SJSA1 (cell line): ENCODE data around the gene UPF1. TPM values are rescaled to one million over a fixed set of nuclear protein-coding genes. Genes with fewer than 3 reads are reported as not detected.

ENCODE experiments used
- DNase-seq, 2 experiments: peaks; one replicate each; pipeline ENCODE4 v3.0.0-alpha.2; 2015 to 2020; ENCODE audit warnings: low spot score in 2 of 2, low read depth in 1 of 2
- H3K27ac ChIP-seq: fragments of 250-450 bp; sonication (Bioruptor Pico); 2 replicates; pipeline ENCODE4 v1.5.1; 2020; ENCODE audit warnings: mild to moderate bottlenecking, moderate library complexity
- H3K27me3 ChIP-seq: fragments of 250-450 bp; sonication (Bioruptor Pico); replicated peaks from 2 replicates; pipeline ENCODE4 v1.5.1; 2020; ENCODE audit warnings: mild to moderate bottlenecking, moderate library complexity
- H3K36me3 ChIP-seq: fragments of 250-450 bp; sonication (Bioruptor Pico); 2 replicates; pipeline ENCODE4 v1.5.1; 2020; ENCODE audit warnings: mild to moderate bottlenecking
- H3K4me1 ChIP-seq: fragments of 250-450 bp; sonication (Bioruptor Pico); replicated peaks from 2 replicates; pipeline ENCODE4 v1.6.1; 2021; ENCODE audit warnings: mild to moderate bottlenecking
- H3K4me3 ChIP-seq: fragments of 250-450 bp; sonication (Bioruptor Pico); 2 replicates; pipeline ENCODE4 v1.5.1; 2020; ENCODE audit warnings: mild to moderate bottlenecking
- H3K9me3 ChIP-seq: fragments of 250-450 bp; sonication (Bioruptor Pico); replicated peaks from 2 replicates; pipeline ENCODE4 v1.5.1; 2020; ENCODE audit warnings: mild to moderate bottlenecking
- total RNA-seq: library from RNA; depleted of rRNA; stranded (reverse); fragments of >200 nt; shearing (Covaris generic); gene quantifications from 2 replicates; pipeline ENCODE4 v1.2.3, GENCODE V29; 2014

The UPF1 gene
- total RNA-seq, 1 experiment from 2014 or later = 68.1 TPM

DNA sequence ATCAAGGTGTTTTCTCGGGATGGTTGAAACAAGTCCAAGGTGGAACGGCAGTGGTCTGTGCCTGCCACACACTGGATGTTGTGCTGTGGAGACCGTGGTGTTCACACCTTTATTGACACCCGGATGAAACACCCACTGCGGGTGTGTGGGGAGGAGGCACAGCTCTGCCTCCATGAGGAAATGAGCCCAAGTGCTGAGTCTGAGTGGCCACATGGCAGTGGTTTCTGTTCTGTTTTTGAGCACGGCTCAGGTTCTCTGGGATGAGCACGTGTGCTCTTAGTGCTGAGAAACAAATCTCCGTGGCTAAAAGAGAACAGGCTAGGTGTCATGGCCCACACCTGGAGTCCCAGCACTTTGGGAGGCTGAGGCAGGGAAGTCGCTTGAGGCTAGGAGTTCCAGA lies 29.5 kb downstream of the UPF1 start:
- Histone ChIP-seq H3K27ac (no peak overlapping the region), H3K9me3 (no peaks in the 10 kb centered on the region), H3K36me3 (peaks cover 100% of the 10 kb centered on the region), H3K27me3 (no peaks in the 10 kb centered on the region), H3K4me1 (no peaks in the 10 kb centered on the region), H3K4me3 (no peak overlapping the region)
- no peak for DNase-seq

DNA sequence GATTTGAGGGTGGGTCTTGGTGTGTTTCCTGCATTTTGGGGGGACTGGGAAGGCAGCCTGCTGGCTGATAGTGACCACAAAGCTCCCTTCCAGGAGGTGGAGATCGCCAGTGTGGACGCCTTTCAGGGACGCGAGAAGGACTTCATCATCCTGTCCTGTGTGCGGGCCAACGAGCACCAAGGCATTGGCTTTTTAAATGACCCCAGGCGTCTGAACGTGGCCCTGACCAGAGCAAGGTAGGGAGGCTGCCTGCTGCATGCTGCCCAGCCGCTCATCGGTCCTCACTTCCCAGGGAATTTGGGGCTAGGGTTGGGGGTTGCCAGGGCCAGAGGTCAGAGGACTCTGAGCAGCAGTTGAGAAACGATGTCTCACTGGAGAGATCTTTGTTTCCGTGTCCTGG lies 30.2 kb downstream of the UPF1 start:
- DNase-seq = no peak
- Histone ChIP-seq H3K4me1 (no peaks in the 10 kb centered on the region), H3K4me3 (no peak overlapping the region), H3K27ac (no peak overlapping the region), H3K36me3 (peaks cover 99% of the 10 kb centered on the region), H3K9me3 (no peaks in the 10 kb centered on the region), H3K27me3 (no peaks in the 10 kb centered on the region)

DNA sequence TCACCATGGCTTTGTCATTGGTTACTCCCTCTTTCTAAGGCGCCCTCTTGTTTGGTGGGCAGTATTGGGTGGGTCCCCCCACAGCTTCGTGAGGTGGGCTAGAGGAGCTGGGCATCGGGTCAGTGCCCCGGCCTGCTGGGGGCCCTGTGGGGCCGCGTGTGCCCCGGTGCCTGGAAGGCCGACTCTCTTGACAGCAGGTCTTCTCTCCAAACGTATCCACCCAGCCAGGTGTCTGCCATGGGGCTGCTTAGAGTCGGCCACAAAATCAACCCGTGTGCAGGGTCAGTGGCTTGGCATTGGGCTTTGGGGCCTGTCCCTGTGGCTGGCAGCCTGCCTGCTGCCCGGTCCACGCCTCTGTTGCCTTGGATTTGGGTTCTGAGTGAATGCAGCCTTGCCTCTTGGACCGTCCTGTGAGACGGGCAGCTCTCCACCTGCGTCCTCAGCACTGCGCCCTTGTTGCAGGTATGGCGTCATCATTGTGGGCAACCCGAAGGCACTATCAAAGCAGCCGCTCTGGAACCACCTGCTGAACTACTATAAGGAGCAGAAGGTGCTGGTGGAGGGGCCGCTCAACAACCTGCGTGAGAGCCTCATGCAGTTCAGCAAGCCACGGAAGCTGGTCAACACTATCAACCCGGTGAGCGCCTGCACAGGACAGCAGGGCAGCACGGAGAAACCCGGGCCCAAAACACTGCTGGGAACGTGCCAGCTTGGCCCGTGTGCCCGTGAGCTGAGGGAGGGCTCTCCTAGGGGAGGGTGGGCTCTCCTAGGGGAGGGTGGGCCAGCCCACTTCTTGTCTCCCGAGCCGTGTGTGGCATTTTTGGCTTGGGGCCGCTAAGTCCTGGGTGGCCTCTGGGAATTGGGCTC lies 31.4 kb downstream of the UPF1 start:
- no peak for DNase-seq
- Histone ChIP-seq H3K36me3 (peaks cover 99% of the 10 kb centered on the region), H3K4me1 (no peaks in the 10 kb centered on the region)

DNA sequence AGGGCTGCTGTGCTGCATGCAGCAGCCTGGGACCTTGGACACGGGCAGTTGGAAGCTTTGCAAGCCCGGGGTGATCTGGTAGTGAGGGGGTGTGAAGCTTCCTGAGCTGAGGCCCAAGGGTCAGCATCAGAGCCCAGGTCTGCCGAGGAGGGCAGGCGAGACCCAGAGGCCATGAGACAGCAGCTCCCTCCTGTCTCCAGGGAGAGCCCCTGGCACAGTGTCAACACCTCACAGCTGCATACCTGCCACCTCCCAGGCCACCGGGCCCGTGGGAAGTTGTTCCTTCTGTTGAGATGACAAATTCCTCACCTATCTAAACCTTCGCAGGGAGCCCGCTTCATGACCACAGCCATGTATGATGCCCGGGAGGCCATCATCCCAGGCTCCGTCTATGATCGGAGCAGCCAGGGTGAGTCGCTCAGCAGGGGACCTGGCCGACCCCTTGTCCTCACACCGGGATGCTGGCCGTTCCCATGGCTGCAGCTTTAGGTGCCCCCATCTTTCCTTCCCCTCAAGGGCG lies 32.1 kb downstream of the UPF1 start:
- no peak for DNase-seq
- no peak overlapping the region for H3K4me3 ChIP-seq
- H3K9me3 ChIP-seq = no peaks in the 10 kb centered on the region
- H3K4me1 ChIP-seq = no peaks in the 10 kb centered on the region
- no peak overlapping the region for H3K27ac ChIP-seq
- peaks cover 94% of the 10 kb centered on the region for H3K36me3 ChIP-seq
- no peaks in the 10 kb centered on the region for H3K27me3 ChIP-seq

More for the DNA sequence above, 31.4 kb downstream of the UPF1 start:
- Histone ChIP-seq H3K4me3 (no peak overlapping the region), H3K27me3 (no peaks in the 10 kb centered on the region), H3K27ac (no peak overlapping the region), H3K9me3 (no peaks in the 10 kb centered on the region)

DNA sequence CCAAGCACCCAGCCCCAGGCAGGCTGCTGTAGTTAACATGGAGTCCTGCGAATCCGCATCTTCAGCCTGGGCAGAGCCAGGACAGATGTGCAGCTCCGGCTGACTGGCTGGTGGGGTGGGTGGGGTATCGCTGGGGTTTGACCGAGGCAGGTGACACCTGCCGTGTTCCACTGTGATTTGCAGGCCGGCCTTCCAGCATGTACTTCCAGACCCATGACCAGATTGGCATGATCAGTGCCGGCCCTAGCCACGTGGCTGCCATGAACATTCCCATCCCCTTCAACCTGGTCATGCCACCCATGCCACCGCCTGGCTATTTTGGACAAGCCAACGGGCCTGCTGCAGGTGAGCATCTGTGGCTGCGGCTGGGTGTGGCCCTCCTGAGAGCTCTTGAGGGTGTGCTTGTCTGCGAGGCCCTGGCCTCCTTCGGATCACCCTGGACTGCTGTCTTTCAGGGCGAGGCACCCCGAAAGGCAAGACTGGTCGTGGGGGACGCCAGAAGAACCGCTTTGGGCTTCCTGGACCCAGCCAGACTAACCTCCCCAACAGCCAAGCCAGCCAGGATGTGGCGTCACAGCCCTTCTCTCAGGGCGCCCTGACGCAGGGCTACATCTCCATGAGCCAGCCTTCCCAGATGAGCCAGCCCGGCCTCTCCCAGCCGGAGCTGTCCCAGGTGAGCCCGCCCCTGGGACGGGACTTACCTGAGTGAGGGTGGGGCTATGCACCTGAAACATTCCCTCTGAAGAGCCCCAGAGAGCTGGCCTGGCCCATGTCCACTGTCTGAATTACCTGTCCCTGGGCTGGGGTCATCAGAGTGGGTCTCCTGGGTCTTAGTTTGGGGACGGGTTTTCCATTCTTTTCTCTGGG lies 33.6 kb downstream of the UPF1 start:
- no peak for DNase-seq
- H3K4me1 ChIP-seq = no peaks in the 10 kb centered on the region
- H3K4me3 ChIP-seq = no peak overlapping the region
- no peaks in the 10 kb centered on the region for H3K9me3 ChIP-seq
- no peaks in the 10 kb centered on the region for H3K27me3 ChIP-seq
- no peak overlapping the region for H3K27ac ChIP-seq
- H3K36me3 ChIP-seq = peaks cover 80% of the 10 kb centered on the region

DNA sequence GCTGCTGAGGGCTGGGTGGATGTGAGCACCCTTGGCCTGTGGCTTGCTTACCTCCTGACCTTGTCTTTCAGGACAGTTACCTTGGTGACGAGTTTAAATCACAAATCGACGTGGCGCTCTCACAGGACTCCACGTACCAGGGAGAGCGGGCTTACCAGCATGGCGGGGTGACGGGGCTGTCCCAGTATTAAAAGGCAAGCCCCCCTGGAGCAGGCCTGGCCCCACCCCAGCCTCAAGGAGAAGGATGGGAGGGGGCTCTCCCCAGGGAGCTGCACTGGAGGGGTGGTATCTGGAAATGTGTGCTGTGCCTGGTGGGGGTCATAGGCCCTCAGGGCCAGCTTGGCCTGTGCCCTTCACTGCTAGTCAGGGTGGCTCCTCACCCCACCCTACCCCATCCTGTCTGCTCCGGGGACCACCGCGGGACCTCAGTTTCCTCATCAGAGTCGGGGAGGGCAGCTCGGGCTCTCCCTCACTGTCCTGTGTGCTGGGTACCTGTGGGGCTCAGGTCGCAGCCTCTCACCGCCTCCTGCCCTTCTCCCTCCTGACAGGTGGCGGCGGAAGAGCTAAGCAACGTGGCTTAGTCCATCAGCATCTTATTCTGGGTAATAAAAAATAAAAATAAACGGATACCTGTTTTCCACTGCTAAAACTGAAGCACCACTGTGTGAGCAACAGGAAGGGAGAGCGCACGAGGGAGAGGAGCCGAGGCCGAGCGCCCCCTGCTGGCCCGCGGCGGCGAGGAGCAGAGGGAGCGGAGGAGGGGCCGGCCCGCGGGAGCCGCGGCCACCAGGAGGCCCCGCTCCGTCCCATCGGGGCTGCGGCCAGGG lies 34.4 kb downstream of the UPF1 start:
- H3K4me3 ChIP-seq = no peak overlapping the region
- H3K9me3 ChIP-seq = no peaks in the 10 kb centered on the region
- H3K36me3 ChIP-seq = peaks cover 71% of the 10 kb centered on the region
- no peaks in the 10 kb centered on the region for H3K4me1 ChIP-seq
- H3K27ac ChIP-seq = no peak overlapping the region
- DNase-seq = peak; percentile 64 to 71
- H3K27me3 ChIP-seq = no peaks in the 10 kb centered on the region

DNA sequence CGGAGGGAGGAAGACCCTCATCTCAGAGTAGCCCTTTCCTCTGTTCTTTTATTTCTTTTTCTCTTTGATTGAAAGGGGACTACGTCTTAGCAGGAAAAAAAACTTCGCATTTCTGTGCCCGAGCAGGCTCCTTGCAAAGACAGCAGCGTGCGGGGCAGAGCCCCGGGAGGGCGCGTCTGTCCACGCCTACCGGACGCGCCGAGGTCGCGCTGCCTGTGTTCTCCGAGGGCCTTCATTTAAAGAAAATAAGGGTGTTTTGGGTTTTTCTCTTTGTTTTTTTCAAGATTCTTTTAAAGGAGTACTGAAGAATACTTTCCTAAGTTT lies 35.0 kb downstream of the UPF1 start:
- H3K36me3 ChIP-seq = peaks cover 66% of the 10 kb centered on the region
- no peak for DNase-seq

DNA sequence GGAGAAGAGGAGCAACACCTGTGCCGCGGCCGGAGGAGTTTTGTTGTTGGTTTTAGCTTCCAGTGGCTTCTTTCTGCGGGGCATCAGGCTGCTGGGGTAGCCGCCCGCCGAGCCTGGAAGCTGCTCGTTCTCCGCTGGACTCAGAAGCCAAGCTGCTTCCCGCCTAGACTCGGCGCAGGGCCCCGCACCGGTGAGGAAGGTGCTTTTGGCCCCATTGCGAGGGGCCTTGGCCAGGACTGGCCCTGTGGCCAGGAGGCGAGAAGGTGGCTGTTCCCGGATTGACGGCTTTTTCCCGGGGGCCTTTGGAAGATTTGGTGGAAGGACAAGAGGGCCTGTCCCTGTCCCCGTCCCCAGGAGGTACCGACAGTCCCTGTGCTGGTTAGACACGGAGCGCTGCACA lies 35.4 kb downstream of the UPF1 start:
- peaks cover 61% of the 10 kb centered on the region for H3K36me3 ChIP-seq
- H3K27ac ChIP-seq = no peak overlapping the region
- no peak overlapping the region for H3K4me3 ChIP-seq
- no peaks in the 10 kb centered on the region for H3K27me3 ChIP-seq
- no peak for DNase-seq
- no peaks in the 10 kb centered on the region for H3K4me1 ChIP-seq
- no peaks in the 10 kb centered on the region for H3K9me3 ChIP-seq

More for the DNA sequence above, 35.0 kb downstream of the UPF1 start:
- Histone ChIP-seq H3K4me3 (no peak overlapping the region), H3K27ac (no peak overlapping the region), H3K27me3 (no peaks in the 10 kb centered on the region), H3K4me1 (no peaks in the 10 kb centered on the region), H3K9me3 (no peaks in the 10 kb centered on the region)

DNA sequence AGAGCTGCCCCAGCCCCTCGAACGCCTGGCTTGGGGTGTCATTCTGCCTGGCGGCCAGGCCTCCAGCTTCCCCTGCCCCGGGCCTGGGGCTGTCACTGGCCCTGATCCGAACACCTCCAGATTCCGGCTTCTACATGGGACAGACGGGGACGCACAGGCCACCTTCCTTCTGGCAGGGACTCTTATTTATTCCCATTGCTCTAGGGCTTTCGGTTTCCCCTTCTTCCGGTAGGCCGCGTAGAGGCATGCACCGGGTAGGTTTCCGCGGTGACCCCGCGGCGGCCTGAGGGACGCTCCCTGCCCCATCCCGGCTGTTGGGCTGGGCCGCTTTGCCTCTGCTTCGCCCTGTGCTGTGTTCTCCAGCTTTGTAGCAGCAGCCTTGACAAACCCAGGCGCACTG lies 36.0 kb downstream of the UPF1 start:
- Histone ChIP-seq H3K36me3 (peaks cover 56% of the 10 kb centered on the region), H3K27ac (no peak overlapping the region), H3K4me1 (no peaks in the 10 kb centered on the region), H3K27me3 (no peaks in the 10 kb centered on the region), H3K4me3 (no peak overlapping the region), H3K9me3 (no peaks in the 10 kb centered on the region)
- DNase-seq = no peak

DNA sequence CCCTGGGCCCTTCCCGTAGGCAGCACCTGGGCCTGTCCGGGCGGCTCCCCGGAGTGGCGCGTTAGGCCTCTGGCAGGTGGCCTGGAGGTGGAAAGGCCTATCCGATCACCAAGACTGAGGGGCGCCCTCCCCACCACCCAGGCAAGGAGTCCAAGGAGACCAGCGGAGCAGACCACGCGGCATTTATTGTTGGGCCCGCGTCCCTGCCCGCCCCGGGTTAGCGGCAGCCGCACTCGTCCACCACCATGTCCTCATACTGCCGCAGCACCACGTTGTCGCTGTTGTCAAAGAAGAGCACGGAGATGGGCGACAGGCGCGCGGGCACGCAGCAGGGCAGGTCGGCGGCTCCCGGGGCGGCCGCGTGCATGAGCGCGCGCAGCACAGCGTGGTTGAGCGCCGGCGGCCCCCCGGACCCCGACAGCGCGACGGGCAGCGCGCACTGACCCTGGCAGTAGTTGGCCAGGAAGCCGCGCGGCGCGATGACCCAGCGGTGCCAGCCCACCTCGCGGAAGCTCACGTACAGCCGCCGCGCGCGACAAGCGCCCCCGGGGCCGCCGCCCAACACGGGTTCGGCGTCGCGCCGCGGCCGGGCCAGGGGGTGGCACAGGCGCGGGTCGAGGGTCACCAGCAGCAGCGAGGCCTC lies 36.7 kb downstream of the UPF1 start:
- no peak for DNase-seq
- H3K9me3 ChIP-seq = no peaks in the 10 kb centered on the region
- no peak overlapping the region for H3K27ac ChIP-seq
- no peaks in the 10 kb centered on the region for H3K27me3 ChIP-seq
- H3K4me1 ChIP-seq = no peaks in the 10 kb centered on the region
- peaks cover 48% of the 10 kb centered on the region for H3K36me3 ChIP-seq
- H3K4me3 ChIP-seq = no peak overlapping the region

DNA sequence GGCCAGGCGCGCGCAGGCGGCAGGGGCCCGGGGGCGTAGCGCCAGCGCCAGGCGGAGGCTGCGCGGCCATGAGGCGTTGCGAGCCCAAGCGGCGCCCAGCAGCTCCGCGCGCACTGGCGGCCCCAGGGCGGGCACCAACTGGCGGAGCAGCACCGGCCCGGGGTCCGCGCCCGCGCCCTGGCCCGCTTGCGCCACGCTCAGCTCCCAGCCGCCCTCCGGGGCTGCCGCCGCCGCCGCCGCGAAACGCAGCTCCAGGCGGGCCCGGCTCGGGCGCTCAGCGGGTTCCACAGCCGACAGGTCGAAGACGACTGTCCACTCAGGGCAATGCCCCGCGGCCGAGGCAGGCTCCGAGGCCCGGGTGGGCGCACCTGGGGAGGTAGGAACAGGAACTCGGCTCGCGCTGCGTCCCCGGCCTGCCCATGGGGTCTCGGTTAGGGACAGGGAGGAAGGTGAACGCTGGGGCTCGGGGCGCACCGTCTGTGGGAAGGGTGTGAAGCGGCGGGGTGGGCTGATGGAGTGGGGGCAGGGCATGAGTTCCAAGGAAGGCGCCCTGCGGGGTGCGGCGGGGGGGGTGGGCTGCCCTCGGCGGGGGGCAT lies 37.4 kb downstream of the UPF1 start:
- Histone ChIP-seq H3K36me3 (peaks cover 42% of the 10 kb centered on the region), H3K27me3 (no peaks in the 10 kb centered on the region), H3K9me3 (no peaks in the 10 kb centered on the region), H3K4me3 (no peak overlapping the region), H3K27ac (no peak overlapping the region), H3K4me1 (no peaks in the 10 kb centered on the region)
- DNase-seq = no peak

DNA sequence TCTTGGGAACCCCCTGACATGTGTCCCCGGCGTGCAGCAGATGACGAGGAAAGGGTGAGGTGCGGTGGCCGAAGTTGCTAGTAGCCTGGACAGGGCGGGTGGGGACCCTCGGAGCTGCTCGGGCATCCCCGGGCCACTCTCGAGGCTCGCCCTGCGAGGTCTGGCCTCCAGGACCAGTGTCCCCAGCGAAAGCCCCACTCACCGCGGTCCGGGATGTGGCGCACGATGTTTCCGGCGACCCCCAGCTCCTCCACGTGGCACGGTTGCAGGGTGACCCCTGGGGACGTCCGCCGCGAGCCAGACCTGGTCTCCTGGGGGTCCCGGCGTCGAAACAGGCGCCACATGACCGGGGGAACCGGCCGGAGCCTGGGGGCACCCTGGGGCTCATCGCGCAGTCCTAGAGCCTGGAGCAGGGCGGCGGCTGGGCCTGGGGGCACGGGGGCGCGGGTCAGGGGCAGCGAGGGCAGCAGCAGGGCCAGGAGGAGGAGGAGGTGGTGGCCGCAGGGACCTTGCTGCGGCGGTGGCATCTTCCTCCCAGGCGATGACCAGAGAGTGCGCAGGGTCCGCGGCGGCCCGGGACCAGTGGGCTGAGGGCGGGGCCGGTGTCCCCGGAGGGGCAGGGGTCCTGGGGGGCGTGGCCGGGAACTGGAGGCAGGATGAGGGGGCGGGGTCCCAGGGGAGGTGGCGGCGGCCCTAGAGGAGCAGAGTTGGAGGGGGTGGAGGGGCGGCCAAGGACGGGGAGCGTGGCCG lies 38.2 kb downstream of the UPF1 start:
- Histone ChIP-seq H3K36me3 (peaks cover 34% of the 10 kb centered on the region), H3K27me3 (no peaks in the 10 kb centered on the region), H3K9me3 (no peaks in the 10 kb centered on the region), H3K4me1 (no peaks in the 10 kb centered on the region), H3K27ac (no peak overlapping the region), H3K4me3 (no peak overlapping the region)
- DNase-seq = no peak
